ENCODE results near the gene TYW1.
"Not testable (repeated sequence)": the region's sequence is repeated elsewhere in the genome, so short reads cannot be mapped to it uniquely, and the experiment has no call there.

Gene TYW1

DNA sequence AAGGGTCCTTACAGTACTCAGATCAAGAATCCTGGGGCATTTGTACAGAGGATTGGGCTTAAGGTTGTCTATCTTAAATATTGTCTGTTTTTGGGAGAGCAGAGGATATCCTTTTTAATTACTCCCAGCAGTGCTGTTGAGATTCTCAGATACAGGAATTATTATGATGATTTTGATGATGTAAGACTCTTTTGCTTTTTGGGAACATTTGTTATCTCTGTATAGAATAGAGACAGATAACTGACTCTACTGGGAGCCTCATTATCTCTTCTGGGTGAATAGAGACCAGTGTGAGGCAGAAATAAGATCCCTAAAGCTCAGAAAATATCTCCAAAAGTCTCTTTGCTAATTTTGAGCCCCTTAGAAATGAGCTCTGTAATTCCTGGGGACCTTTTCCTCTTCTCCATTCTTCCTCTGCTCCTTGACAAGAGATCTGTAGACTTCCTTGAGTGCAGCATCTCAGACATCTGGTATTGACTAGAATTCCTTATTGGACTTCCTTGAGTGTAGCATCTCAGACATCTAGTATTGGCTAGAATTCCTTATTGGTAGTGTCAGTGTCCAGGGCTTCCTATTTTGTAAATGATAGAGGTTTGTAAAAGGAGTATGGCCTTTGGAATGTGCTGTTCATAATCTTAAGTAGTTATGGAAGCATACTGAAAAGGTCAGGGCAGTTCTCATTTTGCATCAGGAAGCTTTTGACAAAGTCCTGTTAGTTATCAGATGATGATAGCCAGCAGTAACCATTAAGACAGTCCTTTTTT, 118.0 kb downstream of the TYW1 start:
- not testable (repeated sequence) for H3K36me3 ChIP-seq (ENCODE audit: insufficient read depth, low read depth, low read length); H3K27me3 ChIP-seq (ENCODE audit: insufficient read depth, low read length); H3K27ac ChIP-seq (ENCODE audit: low read length); H3K4me1 ChIP-seq (ENCODE audit: insufficient read depth, low read length); H3K4me3 ChIP-seq (ENCODE audit: low read length); H3K9me3 ChIP-seq (ENCODE audit: insufficient read depth, low read depth, low read length); H3K9ac ChIP-seq (ENCODE audit: low read depth, low read length)

DNA sequence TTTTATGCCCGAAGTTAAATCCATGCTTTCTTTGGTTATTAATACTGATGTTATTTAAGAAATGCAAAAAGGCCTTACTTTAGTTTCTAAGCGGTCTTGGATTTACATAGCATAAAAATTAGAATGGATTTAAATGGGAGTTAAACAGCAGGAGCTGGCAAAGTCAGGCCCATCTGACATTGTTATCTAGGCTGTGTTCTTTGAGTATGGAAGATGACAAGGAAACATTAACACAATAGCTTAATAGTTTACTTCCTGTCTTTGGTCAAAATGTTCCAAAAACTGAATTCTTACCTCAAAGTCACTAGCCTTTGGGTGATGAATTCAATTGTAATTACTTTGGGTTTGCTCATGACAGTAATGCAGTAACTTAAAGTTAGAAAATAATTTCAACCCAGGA, 123.9 kb downstream of the TYW1 start:
- H3K4me1 ChIP-seq (ENCODE audit: insufficient read depth, low read length); H3K4me3 ChIP-seq (ENCODE audit: low read length); H3K9me3 ChIP-seq (ENCODE audit: insufficient read depth, low read depth, low read length); H3K27ac ChIP-seq (ENCODE audit: low read length); H3K9ac ChIP-seq (ENCODE audit: low read depth, low read length); H3K36me3 ChIP-seq (ENCODE audit: insufficient read depth, low read depth, low read length); H3K27me3 ChIP-seq (ENCODE audit: insufficient read depth, low read length): not testable (repeated sequence)

DNA sequence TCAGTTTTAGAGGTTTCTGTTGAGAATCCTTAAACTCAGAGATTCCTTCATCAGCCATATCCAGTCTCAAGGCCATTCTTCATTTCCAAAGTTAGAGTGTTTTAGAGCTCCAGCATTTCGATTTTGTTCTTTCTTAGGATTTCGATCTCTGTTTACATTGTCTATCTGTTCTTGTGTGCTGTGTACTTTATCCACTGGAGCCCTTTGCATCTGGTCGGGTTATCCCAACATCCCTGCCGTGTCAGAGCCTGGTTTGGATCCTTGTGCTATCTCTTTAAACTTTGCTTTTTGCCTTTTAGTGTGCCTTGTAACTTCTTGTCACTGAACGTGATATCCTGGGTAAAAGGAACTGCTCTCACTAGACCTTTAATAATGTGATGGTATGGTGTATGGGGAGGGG, 131.6 kb downstream of the TYW1 start:
- H3K9me3 ChIP-seq (ENCODE audit: insufficient read depth, low read depth, low read length); H3K36me3 ChIP-seq (ENCODE audit: insufficient read depth, low read depth, low read length); H3K27me3 ChIP-seq (ENCODE audit: insufficient read depth, low read length); H3K27ac ChIP-seq (ENCODE audit: low read length); H3K9ac ChIP-seq (ENCODE audit: low read depth, low read length); H3K4me1 ChIP-seq (ENCODE audit: insufficient read depth, low read length); H3K4me3 ChIP-seq (ENCODE audit: low read length): not testable (repeated sequence)

DNA sequence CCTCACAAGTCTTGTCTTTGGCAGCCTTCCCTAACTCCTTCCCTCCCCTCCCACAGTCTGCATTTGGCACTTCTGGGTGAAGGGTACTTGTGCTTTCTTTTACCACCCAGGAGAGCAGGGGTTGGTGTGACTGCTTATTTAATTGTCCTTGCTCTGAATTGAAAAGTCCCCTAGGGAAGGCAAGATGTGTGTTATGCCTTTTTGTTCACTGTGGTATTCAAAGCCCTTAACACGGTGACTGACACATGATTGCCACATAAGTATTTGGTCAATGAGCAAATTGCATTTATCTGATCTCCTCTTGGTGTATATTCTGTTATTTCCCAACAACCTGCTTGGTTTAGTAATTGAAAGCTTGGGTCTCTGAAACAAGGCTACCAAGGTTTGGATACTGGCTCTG, 134.1 kb downstream of the TYW1 start:
- H3K9me3 ChIP-seq (ENCODE audit: insufficient read depth, low read depth, low read length); H3K27me3 ChIP-seq (ENCODE audit: insufficient read depth, low read length); H3K4me1 ChIP-seq (ENCODE audit: insufficient read depth, low read length); H3K9ac ChIP-seq (ENCODE audit: low read depth, low read length); H3K4me3 ChIP-seq (ENCODE audit: low read length); H3K27ac ChIP-seq (ENCODE audit: low read length); H3K36me3 ChIP-seq (ENCODE audit: insufficient read depth, low read depth, low read length): not testable (repeated sequence)

DNA sequence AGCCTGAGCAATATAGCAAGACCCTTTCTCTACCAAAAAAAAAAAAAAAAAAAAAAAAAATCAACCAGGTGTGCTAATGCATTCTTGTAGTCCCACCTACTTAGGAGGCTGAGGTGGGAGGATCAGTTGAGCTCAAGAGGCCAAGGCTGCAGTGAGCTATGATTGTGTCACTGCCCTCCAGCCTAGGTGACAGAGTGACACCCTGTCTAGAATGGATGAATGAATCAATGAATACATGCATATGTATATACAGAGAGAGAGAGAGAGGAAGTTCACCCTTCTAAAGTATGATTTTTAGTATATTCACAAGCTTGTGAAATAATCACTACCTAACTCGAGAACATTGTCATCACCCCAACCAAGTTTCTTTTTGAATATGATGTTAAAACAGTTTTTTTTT, 138.3 kb downstream of the TYW1 start:
- not testable (repeated sequence) for H3K27ac ChIP-seq (ENCODE audit: low read length); H3K9me3 ChIP-seq (ENCODE audit: insufficient read depth, low read depth, low read length); H3K36me3 ChIP-seq (ENCODE audit: insufficient read depth, low read depth, low read length)

DNA sequence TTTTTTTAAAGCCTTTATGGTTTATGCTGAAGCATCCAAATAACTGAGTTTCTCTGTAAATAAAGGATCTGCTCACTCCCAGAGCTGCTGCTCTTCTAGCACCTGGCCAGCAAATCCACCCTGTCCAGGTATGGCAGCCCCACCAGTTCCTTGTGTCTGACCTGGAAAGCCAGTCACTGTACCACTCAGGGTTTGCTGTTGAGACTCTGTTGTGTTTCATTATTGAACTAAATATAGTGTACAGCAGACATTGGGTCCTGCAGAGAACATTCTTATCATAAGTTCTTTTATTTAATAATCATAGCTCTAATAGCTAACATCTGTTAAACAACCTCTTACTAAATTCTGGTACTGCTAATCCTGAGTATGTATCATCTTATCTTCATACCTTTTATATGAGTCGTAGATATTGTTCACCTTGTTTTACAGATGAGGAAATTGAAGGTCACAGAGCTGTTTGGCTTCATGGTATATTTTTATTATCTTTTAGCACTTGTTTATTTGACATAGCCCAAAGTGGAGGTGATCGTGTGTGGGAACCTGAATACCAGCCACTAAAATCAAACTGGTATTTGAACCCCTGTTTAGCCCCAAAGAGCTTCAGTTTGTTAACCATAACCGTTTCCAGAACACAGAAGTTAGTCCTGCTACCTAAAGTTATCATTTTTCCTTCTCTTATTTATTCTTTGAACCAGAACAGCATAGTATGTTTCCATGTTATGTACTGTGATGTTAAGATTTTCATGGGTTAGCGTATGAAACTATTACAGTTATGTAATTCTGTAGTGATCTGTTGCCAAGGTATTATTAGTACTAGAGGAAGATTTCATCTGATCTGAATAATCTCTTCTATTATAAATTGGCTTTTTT, 139.2 kb downstream of the TYW1 start:
- not testable (repeated sequence) for H3K4me1 ChIP-seq (ENCODE audit: insufficient read depth, low read length); H3K27me3 ChIP-seq (ENCODE audit: insufficient read depth, low read length); H3K9me3 ChIP-seq (ENCODE audit: insufficient read depth, low read depth, low read length); H3K9ac ChIP-seq (ENCODE audit: low read depth, low read length); H3K4me3 ChIP-seq (ENCODE audit: low read length); H3K27ac ChIP-seq (ENCODE audit: low read length); H3K36me3 ChIP-seq (ENCODE audit: insufficient read depth, low read depth, low read length)

More for the DNA sequence above, 138.3 kb downstream of the TYW1 start:
- not testable (repeated sequence) for H3K9ac ChIP-seq (ENCODE audit: low read depth, low read length); H3K4me1 ChIP-seq (ENCODE audit: insufficient read depth, low read length); H3K27me3 ChIP-seq (ENCODE audit: insufficient read depth, low read length); H3K4me3 ChIP-seq (ENCODE audit: low read length)

DNA sequence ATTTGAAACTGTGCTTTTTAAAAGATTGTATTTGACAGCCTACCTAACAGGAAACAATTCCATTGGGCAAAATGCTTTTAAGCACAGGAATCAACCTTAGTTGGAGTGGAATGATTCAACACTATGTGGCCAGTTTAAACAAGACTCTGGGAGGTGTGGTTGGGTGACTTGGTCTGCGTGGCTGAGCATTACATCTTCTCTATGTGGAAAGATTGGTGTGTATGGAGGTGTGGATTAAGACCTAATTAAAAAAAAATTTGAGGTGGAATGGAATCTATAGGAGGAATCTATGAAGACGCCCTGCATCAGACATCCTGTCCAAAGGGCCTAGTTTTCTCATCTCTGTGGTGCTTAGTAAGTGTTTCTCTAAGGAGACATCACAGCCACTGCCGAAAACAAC, 140.9 kb downstream of the TYW1 start:
- H3K27ac ChIP-seq (ENCODE audit: low read length); H3K27me3 ChIP-seq (ENCODE audit: insufficient read depth, low read length); H3K4me3 ChIP-seq (ENCODE audit: low read length); H3K9me3 ChIP-seq (ENCODE audit: insufficient read depth, low read depth, low read length); H3K9ac ChIP-seq (ENCODE audit: low read depth, low read length); H3K4me1 ChIP-seq (ENCODE audit: insufficient read depth, low read length); H3K36me3 ChIP-seq (ENCODE audit: insufficient read depth, low read depth, low read length): not testable (repeated sequence)

DNA sequence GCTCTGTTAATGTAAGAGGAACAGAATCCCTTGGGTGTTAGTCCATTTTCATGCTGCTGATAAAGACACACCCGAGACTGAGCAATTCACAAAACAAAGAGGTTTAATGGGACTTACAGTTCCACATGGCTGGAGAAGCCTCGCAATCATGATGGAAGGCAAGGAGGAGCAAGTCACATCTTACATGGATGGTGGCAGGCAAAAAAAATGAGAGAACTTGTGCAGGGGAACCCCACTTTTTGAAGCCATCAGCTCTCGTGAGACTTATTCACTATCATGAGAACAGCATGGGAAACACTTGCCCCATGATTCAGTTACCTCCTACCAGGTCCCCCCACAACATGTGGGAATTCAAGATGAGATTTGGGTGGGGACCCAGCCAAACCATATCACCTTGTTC, 143.2 kb downstream of the TYW1 start:
- H3K36me3 ChIP-seq (ENCODE audit: insufficient read depth, low read depth, low read length); H3K9me3 ChIP-seq (ENCODE audit: insufficient read depth, low read depth, low read length); H3K9ac ChIP-seq (ENCODE audit: low read depth, low read length); H3K27ac ChIP-seq (ENCODE audit: low read length); H3K4me1 ChIP-seq (ENCODE audit: insufficient read depth, low read length); H3K27me3 ChIP-seq (ENCODE audit: insufficient read depth, low read length); H3K4me3 ChIP-seq (ENCODE audit: low read length): not testable (repeated sequence)

DNA sequence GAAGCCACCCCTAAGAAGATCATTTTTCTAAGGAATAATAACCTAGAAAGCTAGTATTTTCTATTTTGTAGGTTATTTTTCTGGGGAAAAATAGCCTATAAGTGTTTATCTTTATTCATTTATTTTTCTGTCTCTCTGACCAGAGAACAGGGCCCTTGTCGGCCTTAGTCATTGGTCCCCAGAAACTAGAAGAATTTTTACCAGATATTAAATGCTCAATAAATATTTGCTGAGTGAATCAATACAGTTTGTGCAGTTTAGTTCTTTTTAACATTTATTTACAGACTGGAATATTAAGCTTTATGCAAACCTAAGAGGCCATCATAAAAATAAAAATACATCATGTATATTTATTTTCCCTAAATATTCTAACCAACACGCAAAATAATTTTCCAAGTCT, 144.4 kb downstream of the TYW1 start:
- H3K9me3 ChIP-seq (ENCODE audit: insufficient read depth, low read depth, low read length); H3K9ac ChIP-seq (ENCODE audit: low read depth, low read length); H3K4me3 ChIP-seq (ENCODE audit: low read length); H3K36me3 ChIP-seq (ENCODE audit: insufficient read depth, low read depth, low read length); H3K27me3 ChIP-seq (ENCODE audit: insufficient read depth, low read length); H3K27ac ChIP-seq (ENCODE audit: low read length); H3K4me1 ChIP-seq (ENCODE audit: insufficient read depth, low read length): not testable (repeated sequence)

DNA sequence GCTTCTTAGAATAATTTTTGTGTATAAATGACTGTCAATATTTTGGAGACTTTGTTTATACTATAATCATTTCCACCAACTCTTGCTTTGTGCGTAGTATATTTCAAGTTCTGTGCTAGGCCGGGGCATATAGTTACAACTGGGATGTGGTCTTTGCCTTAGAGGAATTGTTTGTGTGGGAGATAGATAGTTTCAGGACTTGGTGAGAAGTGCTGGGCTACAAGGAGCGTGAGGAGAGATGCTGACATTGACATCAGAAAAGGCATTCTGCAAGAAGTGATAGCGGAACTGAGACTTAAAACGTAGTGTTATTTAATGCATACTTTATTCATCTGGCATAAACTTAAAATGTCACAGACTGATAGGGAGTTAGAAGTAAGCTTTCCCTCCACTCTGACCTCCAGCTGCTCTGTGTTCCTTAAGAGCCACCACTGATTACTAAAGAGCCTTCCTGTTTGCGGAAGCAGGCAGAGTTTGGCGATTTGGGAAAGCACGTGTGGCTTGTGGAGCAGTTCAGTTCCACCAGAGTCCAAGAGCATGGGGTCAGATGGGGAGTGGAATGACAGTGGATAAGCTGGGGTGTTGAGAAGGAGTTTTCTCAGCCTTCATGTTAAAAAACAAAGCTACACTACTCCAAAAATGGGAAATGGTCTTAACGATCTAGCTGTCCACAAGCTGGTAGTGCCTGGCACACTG, 146.6 kb downstream of the TYW1 start:
- H3K9ac ChIP-seq (ENCODE audit: low read depth, low read length); H3K27me3 ChIP-seq (ENCODE audit: insufficient read depth, low read length); H3K9me3 ChIP-seq (ENCODE audit: insufficient read depth, low read depth, low read length); H3K36me3 ChIP-seq (ENCODE audit: insufficient read depth, low read depth, low read length); H3K27ac ChIP-seq (ENCODE audit: low read length); H3K4me3 ChIP-seq (ENCODE audit: low read length); H3K4me1 ChIP-seq (ENCODE audit: insufficient read depth, low read length): not testable (repeated sequence)

DNA sequence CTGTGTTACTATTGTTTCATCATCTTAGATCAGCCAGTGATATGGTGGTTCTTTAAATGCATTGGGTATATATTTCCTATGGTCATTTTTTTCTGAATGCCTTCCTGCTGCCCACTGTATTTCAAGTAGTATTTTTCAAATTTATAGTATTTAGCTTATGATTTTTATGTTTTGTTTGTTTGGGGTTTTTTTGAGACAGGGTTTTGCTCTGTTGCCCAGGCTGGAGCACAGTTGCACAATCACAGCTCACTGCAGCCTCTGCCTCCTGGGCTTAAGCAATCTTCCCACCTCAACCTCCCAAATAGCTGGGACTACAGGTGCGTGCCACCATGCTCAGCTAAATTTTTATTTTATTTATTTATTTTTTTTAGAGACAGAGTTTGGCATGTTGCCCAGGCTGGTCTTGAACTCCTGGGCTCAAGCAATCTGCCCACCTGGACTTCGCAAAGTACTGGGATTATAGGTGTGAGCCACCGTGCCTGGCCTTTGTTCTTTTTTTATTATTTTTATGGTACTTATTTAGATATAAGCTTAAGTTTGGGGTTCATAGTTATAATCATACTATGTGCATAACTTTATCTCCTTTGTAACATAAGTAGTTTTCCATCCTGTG, 149.1 kb downstream of the TYW1 start:
- H3K27ac ChIP-seq (ENCODE audit: low read length); H3K9me3 ChIP-seq (ENCODE audit: insufficient read depth, low read depth, low read length); H3K4me3 ChIP-seq (ENCODE audit: low read length); H3K27me3 ChIP-seq (ENCODE audit: insufficient read depth, low read length); H3K36me3 ChIP-seq (ENCODE audit: insufficient read depth, low read depth, low read length); H3K9ac ChIP-seq (ENCODE audit: low read depth, low read length); H3K4me1 ChIP-seq (ENCODE audit: insufficient read depth, low read length): not testable (repeated sequence)

DNA sequence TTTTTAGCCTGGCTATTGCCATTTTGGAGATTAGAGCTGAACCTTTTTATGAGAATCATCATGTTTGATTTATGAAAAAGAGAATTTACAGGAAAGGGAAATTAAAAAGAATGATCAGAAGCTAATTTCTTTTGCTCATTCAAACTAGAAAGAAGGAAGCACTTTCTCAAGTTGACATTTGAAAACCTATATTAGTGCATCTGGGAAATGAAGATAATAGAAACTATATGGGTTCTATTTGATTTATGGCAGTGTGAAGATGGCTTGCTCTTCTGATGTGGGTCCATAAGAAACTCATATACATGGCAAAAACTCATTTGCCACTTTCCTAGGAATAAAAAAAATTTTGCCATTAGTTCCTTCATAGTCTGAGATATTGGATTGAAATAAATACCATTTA, 152.5 kb downstream of the TYW1 start:
- H3K9me3 ChIP-seq (ENCODE audit: insufficient read depth, low read depth, low read length); H3K9ac ChIP-seq (ENCODE audit: low read depth, low read length); H3K27me3 ChIP-seq (ENCODE audit: insufficient read depth, low read length); H3K4me3 ChIP-seq (ENCODE audit: low read length); H3K36me3 ChIP-seq (ENCODE audit: insufficient read depth, low read depth, low read length); H3K4me1 ChIP-seq (ENCODE audit: insufficient read depth, low read length); H3K27ac ChIP-seq (ENCODE audit: low read length): not testable (repeated sequence)
